OCI-LY3 (cell line): ENCODE measurements around the gene CERT1.

ENCODE experiments used
- H2AFZ ChIP-seq: fragments of 200-600, 300-600 bp; shearing (Covaris generic); 2 replicates; pipeline ENCODE4 v1.6.0; 2014; ENCODE audit warnings: antibody characterized with exemption, low read depth, low read length
- H3K27ac ChIP-seq: fragments of 200-600, 300-600 bp; sonication (generic); 2 replicates; pipeline ENCODE4 v1.5.1; 2014; ENCODE audit warnings: mild to moderate bottlenecking, low read length, moderate library complexity, mixed read lengths
- H3K27me3 ChIP-seq: fragments of 200-600, 300-600 bp; sonication (generic); 2 replicates; pipeline ENCODE4 v1.6.1; 2014; ENCODE audit warnings: low read depth, low read length, mixed read lengths
- H3K36me3 ChIP-seq: fragments of 200-600, 300-600 bp; sonication (generic); replicated peaks from 2 replicates; pipeline ENCODE3; 2014; ENCODE audit warnings: low read depth, low read length, mixed read lengths
- H3K4me1 ChIP-seq: fragments of 300-600, 200-600 bp; sonication (generic); 2 replicates; pipeline ENCODE4 v1.6.1; 2014; ENCODE audit warnings: low read length, mixed read lengths
- H3K4me2 ChIP-seq: fragments of 200-600, 300-600 bp; sonication (generic); 2 replicates; pipeline ENCODE4 v1.6.1; 2014; ENCODE audit warnings: low read length, mixed read lengths
- H3K4me3 ChIP-seq: fragments of 300-600, 200-600 bp; sonication (generic); 2 replicates; pipeline ENCODE4 v1.5.1; 2014; ENCODE audit warnings: antibody characterized with exemption, mild to moderate bottlenecking, low read length, moderate library complexity
- H3K79me2 ChIP-seq: fragments of 300-600, 200-600 bp; shearing (Covaris generic); 2 replicates; pipeline ENCODE4 v1.6.1; 2014; ENCODE audit warnings: mild to moderate bottlenecking, low read length, mixed read lengths
- H3K9ac ChIP-seq: fragments of 300-600, 200-600 bp; shearing (Covaris generic); 2 replicates; pipeline ENCODE4 v1.6.0; 2014; ENCODE audit warnings: mild to moderate bottlenecking, low read length, moderate library complexity
- H3K9me3 ChIP-seq: fragments of 200-600, 300-600 bp; shearing (Covaris generic); 2 replicates; pipeline ENCODE4 v1.6.1; 2014; ENCODE audit warnings: low read length, mixed read lengths; ENCODE audit not compliant: insufficient read depth
- H4K20me1 ChIP-seq: fragments of 200-600, 300-600 bp; sonication (generic); 2 replicates; pipeline ENCODE4 v1.6.1; 2016; ENCODE audit warnings: low read length, mixed read lengths; ENCODE audit not compliant: insufficient read depth
- EZH2phosphoT487 ChIP-seq: fragments of 200-600 bp; shearing (Covaris generic); IDR thresholded peaks from 2 replicates; pipeline ENCODE4 v1.6.1; 2018; ENCODE audit warnings: antibody characterized with exemption, mixed run types, low read depth
- TF ChIP-seq, protein P1 (sequence below): fragments of 200-600, 300-600 bp; sonication (generic); IDR thresholded peaks from 2 replicates; pipeline ENCODE4 v1.5.1; 2014; ENCODE audit warnings: antibody characterized with exemption, low read length, low read depth

The CERT1 gene

DNA sequence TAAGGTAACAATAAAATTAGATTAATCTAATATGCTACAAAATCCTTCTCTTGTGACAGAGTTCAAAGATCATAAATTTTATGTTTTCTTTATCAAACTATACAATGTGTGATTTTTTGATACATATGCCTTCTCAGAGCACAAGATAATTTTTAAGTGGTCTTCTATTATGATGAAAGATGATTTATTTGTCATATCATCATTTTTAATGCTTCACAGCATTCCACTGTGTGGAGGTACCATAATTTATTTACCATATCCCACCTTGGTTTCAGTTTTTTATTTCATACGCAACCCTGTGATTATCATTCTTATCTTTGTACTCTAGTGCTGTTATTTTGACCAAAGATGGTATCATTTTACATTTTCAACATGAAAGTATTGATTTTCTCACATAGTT lies 41.9 kb upstream of the CERT1 start:
- no peak for TF ChIP-seq EZH2phosphoT487
- TF ChIP-seq, protein P1, sequence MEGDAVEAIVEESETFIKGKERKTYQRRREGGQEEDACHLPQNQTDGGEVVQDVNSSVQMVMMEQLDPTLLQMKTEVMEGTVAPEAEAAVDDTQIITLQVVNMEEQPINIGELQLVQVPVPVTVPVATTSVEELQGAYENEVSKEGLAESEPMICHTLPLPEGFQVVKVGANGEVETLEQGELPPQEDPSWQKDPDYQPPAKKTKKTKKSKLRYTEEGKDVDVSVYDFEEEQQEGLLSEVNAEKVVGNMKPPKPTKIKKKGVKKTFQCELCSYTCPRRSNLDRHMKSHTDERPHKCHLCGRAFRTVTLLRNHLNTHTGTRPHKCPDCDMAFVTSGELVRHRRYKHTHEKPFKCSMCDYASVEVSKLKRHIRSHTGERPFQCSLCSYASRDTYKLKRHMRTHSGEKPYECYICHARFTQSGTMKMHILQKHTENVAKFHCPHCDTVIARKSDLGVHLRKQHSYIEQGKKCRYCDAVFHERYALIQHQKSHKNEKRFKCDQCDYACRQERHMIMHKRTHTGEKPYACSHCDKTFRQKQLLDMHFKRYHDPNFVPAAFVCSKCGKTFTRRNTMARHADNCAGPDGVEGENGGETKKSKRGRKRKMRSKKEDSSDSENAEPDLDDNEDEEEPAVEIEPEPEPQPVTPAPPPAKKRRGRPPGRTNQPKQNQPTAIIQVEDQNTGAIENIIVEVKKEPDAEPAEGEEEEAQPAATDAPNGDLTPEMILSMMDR = no peak
- Histone ChIP-seq H2AFZ (no peak overlapping the region), H3K79me2 (no peaks in the 10 kb centered on the region), H4K20me1 (no peaks in the 10 kb centered on the region), H3K9ac (no peak overlapping the region), H3K27me3 (no peaks in the 10 kb centered on the region), H3K9me3 (no peaks in the 10 kb centered on the region), H3K4me1 (no peaks in the 10 kb centered on the region), H3K4me2 (no peak overlapping the region), H3K4me3 (no peak overlapping the region), H3K36me3 (peaks cover 8% of the 10 kb centered on the region), H3K27ac (no peak overlapping the region)

DNA sequence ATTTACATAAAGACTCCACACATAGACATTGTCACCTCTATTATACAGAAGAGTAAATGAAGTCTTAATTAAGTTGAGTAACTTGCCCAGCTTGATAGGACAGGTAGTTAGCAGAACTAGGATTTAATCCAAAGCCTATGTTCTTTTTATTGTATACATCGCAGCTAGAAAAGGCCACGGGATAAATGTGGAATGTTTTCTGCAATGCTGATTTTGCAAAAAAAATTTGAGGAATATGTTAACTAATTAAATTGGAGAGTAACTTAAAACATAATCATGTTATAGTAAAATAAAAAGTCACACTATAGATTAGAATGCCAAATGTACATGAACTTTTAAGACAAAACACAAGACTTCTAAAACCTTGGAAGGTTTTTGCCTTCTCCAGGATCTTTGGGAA lies 41.3 kb upstream of the CERT1 start:
- TF ChIP-seq EZH2phosphoT487 = no peak
- TF ChIP-seq, protein P1 = no peak
- Histone ChIP-seq H3K9me3 (no peaks in the 10 kb centered on the region), H3K9ac (no peak overlapping the region), H3K4me1 (no peaks in the 10 kb centered on the region), H3K4me3 (no peak overlapping the region), H3K27ac (no peak overlapping the region), H3K4me2 (no peak overlapping the region), H3K36me3 (peaks cover 8% of the 10 kb centered on the region), H3K27me3 (no peaks in the 10 kb centered on the region), H4K20me1 (no peaks in the 10 kb centered on the region), H3K79me2 (no peaks in the 10 kb centered on the region), H2AFZ (no peak overlapping the region)

DNA sequence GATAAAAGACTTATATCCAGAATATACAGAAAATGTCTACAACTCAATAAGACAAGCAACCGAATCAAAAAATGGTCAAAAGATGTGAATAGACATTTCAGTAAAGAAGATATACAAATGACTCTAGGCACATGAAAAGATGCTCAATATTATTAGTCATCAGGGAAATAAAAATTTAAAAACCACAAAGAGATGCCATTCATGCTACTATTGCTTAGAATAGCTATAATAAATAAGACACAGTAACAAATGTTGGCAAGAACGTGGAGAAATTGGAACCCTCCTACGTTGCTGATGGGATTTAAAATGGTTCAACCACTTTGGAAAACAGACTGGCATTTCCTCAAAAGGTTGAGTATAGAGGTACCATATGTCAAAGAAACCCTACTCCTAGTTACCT lies 40.0 kb upstream of the CERT1 start:
- Histone ChIP-seq H4K20me1 (no peaks in the 10 kb centered on the region), H2AFZ (no peak overlapping the region), H3K4me3 (no peak overlapping the region), H3K4me2 (no peak overlapping the region), H3K9ac (no peak overlapping the region), H3K79me2 (no peaks in the 10 kb centered on the region), H3K9me3 (no peaks in the 10 kb centered on the region), H3K27me3 (no peaks in the 10 kb centered on the region), H3K4me1 (no peaks in the 10 kb centered on the region), H3K27ac (no peak overlapping the region), H3K36me3 (peaks cover 8% of the 10 kb centered on the region)
- TF ChIP-seq, protein P1 = no peak
- TF ChIP-seq EZH2phosphoT487 = no peak

DNA sequence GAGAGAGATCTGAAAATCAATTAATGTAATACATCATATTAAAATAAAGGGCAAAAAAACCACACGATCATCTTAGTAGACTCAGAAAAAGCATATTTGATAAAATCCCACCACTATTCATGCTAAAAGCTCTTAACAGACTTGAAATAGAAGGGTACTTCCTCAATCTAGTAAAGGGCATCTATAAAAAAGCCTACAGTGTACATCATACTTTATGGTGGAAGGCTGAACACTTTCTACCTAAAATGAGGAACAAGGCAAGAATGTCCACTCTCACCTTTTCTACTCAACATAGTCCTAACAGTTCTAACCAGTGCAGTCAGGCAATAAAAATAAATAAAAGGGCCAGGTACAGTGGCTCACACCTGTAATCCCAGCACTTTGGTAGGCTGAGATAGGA lies 39.2 kb upstream of the CERT1 start:
- no peaks in the 10 kb centered on the region for H3K4me1 ChIP-seq
- no peak overlapping the region for H3K4me3 ChIP-seq
- H2AFZ ChIP-seq = no peak overlapping the region
- no peak overlapping the region for H3K4me2 ChIP-seq
- H3K36me3 ChIP-seq = peaks cover 8% of the 10 kb centered on the region
- TF ChIP-seq, protein P1 = no peak
- TF ChIP-seq EZH2phosphoT487 = no peak
- H3K27ac ChIP-seq = no peak overlapping the region
- H3K9ac ChIP-seq = no peak overlapping the region
- no peaks in the 10 kb centered on the region for H3K9me3 ChIP-seq
- no peaks in the 10 kb centered on the region for H3K27me3 ChIP-seq
- H4K20me1 ChIP-seq = no peaks in the 10 kb centered on the region
- no peaks in the 10 kb centered on the region for H3K79me2 ChIP-seq
